HG02852 (cell line): ENCODE measurements around the gene POLRMT.

Source experiments
- ATAC-seq: cut with Tn5 transposase; IDR thresholded peaks from one replicate; pipeline ENCODE4 v1.9.1; 2021; ENCODE audit warnings: mild to moderate bottlenecking, moderate library complexity; ENCODE audit not compliant: unreplicated experiment

Gene POLRMT

DNA sequence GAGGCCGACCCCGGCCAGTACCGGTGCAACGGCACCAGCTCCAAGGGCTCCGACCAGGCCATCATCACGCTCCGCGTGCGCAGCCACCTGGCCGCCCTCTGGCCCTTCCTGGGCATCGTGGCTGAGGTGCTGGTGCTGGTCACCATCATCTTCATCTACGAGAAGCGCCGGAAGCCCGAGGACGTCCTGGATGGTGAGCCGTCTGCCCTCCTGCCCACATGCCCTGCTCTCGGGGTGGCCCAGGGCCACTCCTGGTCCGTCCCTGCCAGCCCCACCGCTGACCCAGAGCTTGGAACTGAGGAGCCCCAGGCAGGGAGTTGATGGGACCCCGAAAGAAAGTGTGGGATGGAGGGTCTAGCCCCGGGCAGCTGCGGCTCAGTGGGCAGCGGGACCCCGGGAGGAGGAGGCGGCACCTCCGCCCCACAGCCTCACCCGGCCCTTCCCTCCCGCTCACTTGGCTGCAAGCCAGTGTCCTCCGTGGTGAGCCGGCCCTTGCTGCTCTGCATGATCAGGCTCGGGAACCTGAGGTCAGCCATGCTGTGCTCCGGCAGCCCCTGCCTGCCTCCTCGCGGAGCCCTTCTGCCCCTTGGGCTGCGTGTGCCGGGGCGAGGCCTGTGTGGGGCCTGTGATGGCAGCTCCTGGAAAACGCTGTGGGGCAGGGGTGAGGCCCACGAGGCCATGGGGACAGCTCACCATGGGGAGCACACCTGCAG lies 51.8 kb downstream of the POLRMT start:
- ATAC-seq: no peak

GRCh38 chr19:580274-580835 lies 53.0 kb downstream of the POLRMT start:
- no peak for ATAC-seq

- ATAC-seq: no peak
Observed at GRCh38 chr19:579842-580155, 53.5 kb downstream of the POLRMT start.

GRCh38 chr19:579111-579841 lies 54.1 kb downstream of the POLRMT start:
- no peak for ATAC-seq

GRCh38 chr19:577439-578392 lies 55.6 kb downstream of the POLRMT start:
- no peak for ATAC-seq

GRCh38 chr19:576768-577438 lies 56.4 kb downstream of the POLRMT start:
- ATAC-seq: no peak

- ATAC-seq: no peak
Observed at GRCh38 chr19:575527-576506, 57.5 kb downstream of the POLRMT start.

- no peak for ATAC-seq
Observed at GRCh38 chr19:574658-575526, 58.4 kb downstream of the POLRMT start.

DNA sequence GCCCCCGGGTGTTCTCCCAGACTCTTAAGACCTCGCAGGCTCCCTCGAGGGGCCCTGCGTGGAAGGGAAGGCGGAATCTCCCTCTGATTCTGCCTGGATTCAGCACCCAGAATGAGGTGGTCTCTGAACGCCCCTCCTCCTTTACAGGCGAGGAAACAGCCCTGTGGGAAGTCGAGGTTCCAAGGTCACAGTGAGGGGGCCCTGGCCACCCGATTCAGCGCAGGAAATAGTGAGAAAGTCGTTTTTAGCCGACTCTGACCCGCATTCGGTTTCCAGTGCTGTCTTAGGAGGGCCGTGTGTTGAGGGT lies 59.9 kb downstream of the POLRMT start:
- peak; percentile 1 for ATAC-seq

- ATAC-seq: peak; percentile 28
Observed at GRCh38 chr19:572743-573518, 60.4 kb downstream of the POLRMT start.

DNA sequence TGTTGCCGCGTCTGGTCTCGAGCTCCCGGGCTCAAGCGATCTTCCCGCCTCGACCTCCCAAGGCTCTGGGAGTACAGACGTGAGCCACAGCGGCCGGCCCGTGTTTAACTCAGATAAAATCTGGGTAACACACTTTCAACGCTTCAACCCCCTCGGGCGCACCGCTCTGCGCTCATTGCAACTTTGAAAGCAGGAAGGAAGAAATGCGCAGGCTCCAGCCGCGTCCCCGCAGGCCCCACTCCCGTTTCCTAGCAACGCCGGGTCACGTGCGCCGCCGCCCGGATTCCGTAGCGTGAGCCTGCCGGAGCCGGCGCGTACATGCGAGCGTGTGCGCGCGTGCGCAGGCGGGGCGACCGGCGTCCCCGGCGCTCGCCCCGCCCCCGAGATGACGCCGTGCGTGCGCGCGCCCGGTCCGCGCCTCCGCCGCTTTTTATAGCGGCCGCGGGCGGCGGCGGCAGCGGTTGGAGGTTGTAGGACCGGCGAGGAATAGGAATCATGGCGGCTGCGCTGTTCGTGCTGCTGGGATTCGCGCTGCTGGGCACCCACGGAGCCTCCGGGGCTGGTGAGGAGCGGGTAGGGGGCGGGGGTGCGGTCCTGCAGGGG lies 61.1 kb downstream of the POLRMT start, which contains the start of gene BSG:
Gene BSG, plus strand, starts transcription at position 457 of the 603 bp plus-strand sequence. Its CDS starts 39 bp downstream, at position 496.
- ATAC-seq: peak; percentile 63

GRCh38 chr19:571566-571974 lies 61.8 kb downstream of the POLRMT start:
- no peak for ATAC-seq

DNA sequence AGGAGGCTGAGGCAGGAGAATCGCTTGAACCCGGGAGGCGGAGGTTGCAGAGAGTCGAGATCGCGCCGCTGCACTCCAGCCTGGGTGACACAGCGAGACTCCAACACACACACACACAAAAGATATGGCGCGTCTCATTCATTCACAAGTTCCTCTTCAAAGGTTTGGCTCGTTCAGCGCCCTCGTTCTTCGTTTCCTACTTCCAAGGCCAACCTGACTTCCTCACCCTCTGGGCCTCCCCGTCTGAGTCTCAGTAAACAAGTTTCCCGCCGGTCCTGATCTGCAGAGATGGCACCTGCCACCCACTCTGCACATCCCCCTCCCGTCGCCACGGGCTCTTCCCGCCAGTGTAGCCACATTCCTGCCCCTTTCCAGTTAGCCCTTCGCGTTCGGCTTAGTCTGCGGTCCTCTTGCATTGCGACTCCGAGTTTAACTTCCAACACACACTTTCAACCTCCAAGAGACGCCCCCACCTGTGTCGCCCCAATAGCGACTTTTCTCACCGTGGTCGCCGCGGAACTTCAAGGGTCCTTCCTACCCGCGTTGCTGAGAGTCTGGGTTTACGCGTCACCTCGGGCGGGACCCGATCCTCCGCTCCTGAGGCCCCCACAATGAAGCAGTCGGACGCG lies 62.3 kb downstream of the POLRMT start:
- ATAC-seq: no peak

DNA sequence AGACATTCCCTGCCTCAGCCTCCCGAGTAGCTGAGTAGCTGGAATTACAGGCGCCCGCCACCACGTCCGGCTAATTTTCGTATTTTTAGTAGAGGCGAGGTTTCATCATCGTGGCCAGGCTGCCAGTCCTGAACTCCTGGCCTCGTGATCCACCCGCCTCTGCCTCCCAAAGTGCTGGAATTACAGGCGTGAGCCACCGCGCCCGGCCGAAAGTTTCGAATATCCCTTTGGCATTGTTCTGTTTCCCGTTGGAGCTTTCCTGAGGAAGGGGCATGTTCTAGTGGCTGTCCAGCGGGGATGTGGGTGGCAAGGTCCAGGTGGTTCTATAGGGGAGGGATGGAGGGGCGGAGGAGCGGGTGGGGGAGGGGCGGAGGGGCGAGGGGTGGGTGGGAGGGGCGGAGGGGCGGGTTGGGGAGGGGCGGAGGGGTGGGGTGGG lies 63.1 kb downstream of the POLRMT start:
- ATAC-seq: no peak

DNA sequence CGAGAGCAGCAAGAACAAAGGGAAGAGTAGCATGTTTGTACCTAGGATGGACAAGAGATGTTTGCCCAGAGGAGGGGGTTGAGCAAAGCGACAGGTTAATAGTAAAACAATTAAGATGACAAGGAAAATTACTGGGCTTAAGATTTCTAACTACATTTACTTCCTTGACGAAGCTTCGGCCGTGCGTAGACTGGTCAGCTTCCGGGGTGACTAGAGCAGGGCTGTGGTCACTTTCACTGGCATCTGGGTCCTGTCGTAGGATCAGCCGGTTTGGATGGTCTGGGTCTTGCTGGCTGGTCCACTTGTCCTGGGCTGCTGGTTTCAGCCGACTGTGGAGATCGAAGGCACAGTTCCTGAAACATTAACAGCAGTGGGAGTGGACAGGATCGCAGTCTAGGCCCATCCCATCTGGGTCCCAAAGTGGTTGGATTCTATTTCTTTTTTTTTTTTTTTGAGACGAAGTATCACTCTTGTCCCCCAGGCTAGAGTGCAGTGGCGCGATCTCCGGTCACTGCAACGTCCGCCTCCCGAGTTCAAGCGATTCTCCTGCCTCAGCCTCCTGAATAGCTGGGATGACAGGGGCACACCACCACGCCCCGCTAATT lies 65.9 kb downstream of the POLRMT start:
- ATAC-seq: no peak
